Measurements from ENCODE around the gene RBM4.

The RBM4 gene

DNA sequence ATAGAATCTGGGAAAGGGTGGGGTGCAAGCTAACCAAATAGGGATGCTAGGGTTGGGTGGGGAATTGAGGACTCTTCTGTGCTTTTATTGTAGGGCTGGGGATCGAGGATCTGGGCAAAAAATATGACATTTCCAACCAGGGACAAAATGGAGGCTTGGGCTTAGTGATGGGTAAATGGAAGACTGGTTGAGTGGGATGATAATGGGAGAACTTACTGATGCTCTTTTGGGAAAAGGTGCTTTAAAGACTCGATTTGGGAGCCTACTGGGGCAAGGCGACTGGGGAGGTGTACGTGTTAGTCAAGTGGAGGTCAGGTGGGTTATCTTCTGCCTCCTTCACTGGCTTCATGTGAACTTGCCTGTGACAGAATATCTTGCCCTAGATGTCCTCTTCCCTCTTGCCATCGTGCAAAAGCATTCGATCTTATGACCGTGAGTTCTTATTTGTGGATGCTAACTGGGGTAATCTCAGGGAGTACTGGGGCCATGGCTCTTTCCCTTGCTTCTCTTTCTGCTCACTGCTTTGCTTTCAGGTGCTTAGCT, 10.4 kb upstream of the RBM4 start:
- ATAC-seq (ENCODE audit: insufficient read depth, low read depth) (no peak), DNase-seq (no peak)
- TF ChIP-seq EZH2 (IDR thresholded peaks at IDR 0.05; ENCODE audit: borderline replicate concordance, low read depth, low read length, severe bottlenecking), result no peak
- TF ChIP-seq, protein P1, sequence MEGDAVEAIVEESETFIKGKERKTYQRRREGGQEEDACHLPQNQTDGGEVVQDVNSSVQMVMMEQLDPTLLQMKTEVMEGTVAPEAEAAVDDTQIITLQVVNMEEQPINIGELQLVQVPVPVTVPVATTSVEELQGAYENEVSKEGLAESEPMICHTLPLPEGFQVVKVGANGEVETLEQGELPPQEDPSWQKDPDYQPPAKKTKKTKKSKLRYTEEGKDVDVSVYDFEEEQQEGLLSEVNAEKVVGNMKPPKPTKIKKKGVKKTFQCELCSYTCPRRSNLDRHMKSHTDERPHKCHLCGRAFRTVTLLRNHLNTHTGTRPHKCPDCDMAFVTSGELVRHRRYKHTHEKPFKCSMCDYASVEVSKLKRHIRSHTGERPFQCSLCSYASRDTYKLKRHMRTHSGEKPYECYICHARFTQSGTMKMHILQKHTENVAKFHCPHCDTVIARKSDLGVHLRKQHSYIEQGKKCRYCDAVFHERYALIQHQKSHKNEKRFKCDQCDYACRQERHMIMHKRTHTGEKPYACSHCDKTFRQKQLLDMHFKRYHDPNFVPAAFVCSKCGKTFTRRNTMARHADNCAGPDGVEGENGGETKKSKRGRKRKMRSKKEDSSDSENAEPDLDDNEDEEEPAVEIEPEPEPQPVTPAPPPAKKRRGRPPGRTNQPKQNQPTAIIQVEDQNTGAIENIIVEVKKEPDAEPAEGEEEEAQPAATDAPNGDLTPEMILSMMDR (IDR thresholded peaks at IDR 0.05; ENCODE audit: borderline replicate concordance, extremely low read depth, low read length, poor library complexity, severe bottlenecking), result no peak
- Histone ChIP-seq H3K79me2 (ENCODE audit: insufficient read depth, low read length) (peaks cover 100% of the 10 kb centered on the region), H3K4me1 (ENCODE audit: insufficient read depth, low read length) (peaks cover 43% of the 10 kb centered on the region), H3K27me3 (ENCODE audit: insufficient read depth, low read length, poor library complexity) (no peaks in the 10 kb centered on the region), H3K9ac (ENCODE audit: low read depth, low read length) (no peak overlapping the region), H2AFZ (ENCODE audit: low read depth, low read length) (no peak overlapping the region), H4K20me1 (ENCODE audit: insufficient read depth, low read length) (peaks cover 94% of the 10 kb centered on the region), H3K27ac (ENCODE audit: low read length) (no peak overlapping the region), H3K9me3 (ENCODE audit: insufficient read depth, low read length, severe bottlenecking) (no peaks in the 10 kb centered on the region), H3K36me3 (ENCODE audit: insufficient read depth, low read length) (peaks cover 97% of the 10 kb centered on the region), H3K4me2 (ENCODE audit: insufficient read depth, low read length) (no peak overlapping the region), H3K4me3 (ENCODE audit: low read depth in 1 of 2, low read length in 2 of 2) (no peak overlapping the region)

DNA sequence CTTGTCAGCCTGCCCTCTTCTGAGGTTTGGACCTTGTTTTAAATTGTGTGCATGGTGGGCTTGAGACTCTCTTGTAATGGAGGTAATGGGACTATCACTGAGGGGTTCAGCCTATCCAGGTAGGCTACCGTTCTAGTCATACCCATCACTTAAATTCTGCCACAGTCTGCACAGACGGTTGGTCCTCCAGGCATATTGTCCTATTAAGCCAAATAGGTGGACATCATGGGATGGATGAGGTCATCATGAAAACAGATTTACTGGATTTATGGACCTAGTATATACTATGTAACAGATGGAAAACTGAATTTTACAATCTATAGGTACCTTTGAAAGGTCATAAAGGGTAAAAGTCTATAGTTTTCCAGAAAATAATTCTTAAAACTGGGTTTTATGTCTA, 9.1 kb upstream of the RBM4 start:
- ATAC-seq (ENCODE audit: insufficient read depth, low read depth), result no peak
- Histone ChIP-seq H3K9me3 (ENCODE audit: insufficient read depth, low read length, severe bottlenecking) (no peaks in the 10 kb centered on the region), H3K9ac (ENCODE audit: low read depth, low read length) (no peak overlapping the region), H3K27ac (ENCODE audit: low read length) (no peak overlapping the region), H4K20me1 (ENCODE audit: insufficient read depth, low read length) (peaks cover 88% of the 10 kb centered on the region), H3K4me1 (ENCODE audit: insufficient read depth, low read length) (peaks cover 35% of the 10 kb centered on the region), H3K36me3 (ENCODE audit: insufficient read depth, low read length) (peaks cover 93% of the 10 kb centered on the region), H3K27me3 (ENCODE audit: insufficient read depth, low read length, poor library complexity) (no peaks in the 10 kb centered on the region), H3K4me3 (ENCODE audit: low read depth in 1 of 2, low read length in 2 of 2) (no peak overlapping the region), H3K4me2 (ENCODE audit: insufficient read depth, low read length) (no peak overlapping the region), H2AFZ (ENCODE audit: low read depth, low read length) (no peak overlapping the region), H3K79me2 (ENCODE audit: insufficient read depth, low read length) (peaks cover 100% of the 10 kb centered on the region)
- TF ChIP-seq, protein P1 (IDR thresholded peaks at IDR 0.05; ENCODE audit: borderline replicate concordance, extremely low read depth, low read length, poor library complexity, severe bottlenecking), result no peak
- no peak for TF ChIP-seq EZH2 (IDR thresholded peaks at IDR 0.05; ENCODE audit: borderline replicate concordance, low read depth, low read length, severe bottlenecking)
- no peak for DNase-seq

DNA sequence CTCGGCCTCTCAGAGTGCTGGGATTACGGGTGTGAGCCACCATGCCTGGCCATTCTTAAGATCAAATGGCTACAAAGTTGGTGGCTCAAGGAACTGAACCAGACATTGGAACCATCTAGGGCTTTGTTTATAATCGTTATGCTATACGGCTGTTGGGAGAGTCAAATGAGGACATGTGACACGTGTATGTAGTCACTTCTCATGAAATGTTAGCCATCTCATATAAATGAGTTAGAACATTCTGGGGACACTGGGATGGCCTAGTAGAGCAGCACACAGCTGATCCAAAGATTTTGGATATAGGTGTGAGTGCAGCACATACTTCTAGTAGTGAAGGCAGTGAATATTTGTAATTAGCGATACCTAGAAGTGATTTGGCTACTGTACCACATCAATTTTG, 6.6 kb upstream of the RBM4 start:
- H2AFZ ChIP-seq (ENCODE audit: low read depth, low read length), result no peak overlapping the region
- H3K9ac ChIP-seq (ENCODE audit: low read depth, low read length), result no peak overlapping the region
- no peak for ATAC-seq (ENCODE audit: insufficient read depth, low read depth)
- H3K79me2 ChIP-seq (ENCODE audit: insufficient read depth, low read length), result peaks cover 100% of the 10 kb centered on the region
- H3K4me2 ChIP-seq (ENCODE audit: insufficient read depth, low read length), result no peak overlapping the region
- H3K36me3 ChIP-seq (ENCODE audit: insufficient read depth, low read length), result peaks cover 76% of the 10 kb centered on the region
- TF ChIP-seq, protein P1 (IDR thresholded peaks at IDR 0.05; ENCODE audit: borderline replicate concordance, extremely low read depth, low read length, poor library complexity, severe bottlenecking), result no peak
- no peak for TF ChIP-seq EZH2 (IDR thresholded peaks at IDR 0.05; ENCODE audit: borderline replicate concordance, low read depth, low read length, severe bottlenecking)
- no peak overlapping the region for H3K4me3 ChIP-seq (ENCODE audit: low read depth in 1 of 2, low read length in 2 of 2)
- no peaks in the 10 kb centered on the region for H3K9me3 ChIP-seq (ENCODE audit: insufficient read depth, low read length, severe bottlenecking)
- H3K27ac ChIP-seq (ENCODE audit: low read length), result no peak overlapping the region
- DNase-seq, result no peak
- H3K4me1 ChIP-seq (ENCODE audit: insufficient read depth, low read length), result peaks cover 33% of the 10 kb centered on the region
- H4K20me1 ChIP-seq (ENCODE audit: insufficient read depth, low read length), result peaks cover 81% of the 10 kb centered on the region
- no peaks in the 10 kb centered on the region for H3K27me3 ChIP-seq (ENCODE audit: insufficient read depth, low read length, poor library complexity)

All from DND-41 (cell line).